SU-DHL-6 (cell line): Measurements from ENCODE around the gene CC2D1B.

Source experiments
- H2AFZ ChIP-seq: fragments of 200-600 bp; sonication (generic); 2 replicates; pipeline ENCODE4 v1.6.1; 2014; ENCODE audit warnings: low read depth, mild to moderate bottlenecking, moderate library complexity, mixed read lengths, antibody characterized with exemption, low read length; ENCODE audit not compliant: severe bottlenecking
- H3F3A ChIP-seq: fragments of 200-600 bp; shearing (Covaris generic); 2 replicates; pipeline ENCODE4 v1.6.0; 2016; ENCODE audit warnings: antibody characterized with exemption, mild to moderate bottlenecking; ENCODE audit not compliant: insufficient read depth
- H3K27ac ChIP-seq: fragments of 200-600 bp; sonication (generic); 2 replicates; pipeline ENCODE4 v1.5.1; 2016; ENCODE audit warnings: low read depth, mild to moderate bottlenecking, low read length, moderate library complexity, mixed read lengths
- H3K27me3 ChIP-seq: fragments of 200-600 bp; sonication (generic), shearing (Covaris generic); 2 replicates; pipeline ENCODE4 v1.6.0; 2014; ENCODE audit warnings: mild to moderate bottlenecking, low read length
- H3K36me3 ChIP-seq: fragments of 200-600 bp; sonication (generic); 2 replicates; pipeline ENCODE4 v1.6.1; 2014; ENCODE audit warnings: mild to moderate bottlenecking, low read length, mixed read lengths
- H3K4me2 ChIP-seq: fragments of 300-600, 200-600 bp; shearing (Covaris generic), sonication (generic); 2 replicates; pipeline ENCODE4 v1.6.0; 2014; ENCODE audit warnings: low read length, low read depth, mild to moderate bottlenecking; ENCODE audit not compliant: poor library complexity, severe bottlenecking
- H3K4me3 ChIP-seq: fragments of 200-600 bp; sonication (generic); 2 replicates; pipeline ENCODE4 v1.5.1; 2014; ENCODE audit warnings: antibody characterized with exemption, low read length, mild to moderate bottlenecking, mixed read lengths; ENCODE audit not compliant: insufficient read depth, poor library complexity, severe bottlenecking
- H3K79me2 ChIP-seq: fragments of 200-600 bp; sonication (generic); 2 replicates; pipeline ENCODE4 v1.6.1; 2014; ENCODE audit warnings: mild to moderate bottlenecking, low read length, moderate library complexity; ENCODE audit not compliant: insufficient read depth
- H3K9ac ChIP-seq: fragments of 200-600 bp; sonication (generic); 2 replicates; pipeline ENCODE4 v1.7.0; 2014; ENCODE audit warnings: mild to moderate bottlenecking, low read length
- H3K9me2 ChIP-seq: fragments of 200-600 bp; sonication (generic); replicated peaks from 2 replicates; pipeline ENCODE4 v1.6.1; 2014; ENCODE audit warnings: low read length; ENCODE audit not compliant: insufficient read depth
- H3K9me3 ChIP-seq: fragments of 200-600 bp; sonication (generic); 2 replicates; pipeline ENCODE4 v1.6.1; 2014; ENCODE audit warnings: low read length, mixed read lengths; ENCODE audit not compliant: insufficient read depth
- H4K20me1 ChIP-seq: fragments of 200-600 bp; sonication (generic); 2 replicates; pipeline ENCODE4 v1.6.1; 2014; ENCODE audit warnings: low read depth, mild to moderate bottlenecking, antibody characterized with exemption, low read length, moderate library complexity, mixed read lengths
- EZH2phosphoT487 ChIP-seq: fragments of 200-600 bp; sonication (generic), shearing (Covaris generic); conservative IDR thresholded peaks from 2 replicates; pipeline ENCODE4 v1.6.1; 2018; ENCODE audit warnings: mild to moderate bottlenecking, antibody characterized with exemption, low read length, moderate library complexity, mixed read lengths
- TF ChIP-seq, protein P1 (sequence below): fragments of 200-600 bp; sonication (generic); IDR thresholded peaks from one replicate; pipeline ENCODE4 v1.5.1; 2017; ENCODE audit warnings: antibody characterized with exemption, mild to moderate bottlenecking, low read length, moderate library complexity; ENCODE audit not compliant: insufficient read depth, poor library complexity, severe bottlenecking

Gene CC2D1B

DNA sequence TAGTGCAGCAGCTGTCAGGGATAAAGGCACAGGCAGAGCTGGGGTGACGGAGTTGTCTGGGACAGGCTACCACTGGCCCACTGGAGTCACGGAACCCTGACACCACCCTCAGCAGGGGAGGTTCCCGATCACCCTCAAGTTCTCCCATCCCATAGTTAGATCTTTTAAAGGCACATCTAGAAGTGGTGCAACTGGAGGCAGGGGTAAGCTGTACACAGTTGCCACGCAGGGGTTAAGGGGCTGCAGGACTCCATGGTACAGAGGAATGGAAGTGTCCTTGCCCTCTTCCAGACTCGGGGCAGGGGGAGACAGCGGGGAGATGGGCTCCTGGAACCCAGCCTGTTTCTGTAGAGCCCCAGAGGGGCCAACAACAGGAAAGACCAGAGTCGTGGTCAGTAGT, 13.3 kb downstream of the CC2D1B start:
- no peaks in the 10 kb centered on the region for H3F3A ChIP-seq
- no peak overlapping the region for H3K4me3 ChIP-seq
- peaks cover 4% of the 10 kb centered on the region; the same call in 1 of the 2 replicates for H3K36me3 ChIP-seq
- no peak overlapping the region for H3K4me2 ChIP-seq
- H3K79me2 ChIP-seq: no peaks in the 10 kb centered on the region
- H4K20me1 ChIP-seq: no peaks in the 10 kb centered on the region
- no peak overlapping the region for H2AFZ ChIP-seq
- no peaks in the 10 kb centered on the region for H3K9me2 ChIP-seq
- TF ChIP-seq EZH2phosphoT487: no peak
- TF ChIP-seq, protein P1, sequence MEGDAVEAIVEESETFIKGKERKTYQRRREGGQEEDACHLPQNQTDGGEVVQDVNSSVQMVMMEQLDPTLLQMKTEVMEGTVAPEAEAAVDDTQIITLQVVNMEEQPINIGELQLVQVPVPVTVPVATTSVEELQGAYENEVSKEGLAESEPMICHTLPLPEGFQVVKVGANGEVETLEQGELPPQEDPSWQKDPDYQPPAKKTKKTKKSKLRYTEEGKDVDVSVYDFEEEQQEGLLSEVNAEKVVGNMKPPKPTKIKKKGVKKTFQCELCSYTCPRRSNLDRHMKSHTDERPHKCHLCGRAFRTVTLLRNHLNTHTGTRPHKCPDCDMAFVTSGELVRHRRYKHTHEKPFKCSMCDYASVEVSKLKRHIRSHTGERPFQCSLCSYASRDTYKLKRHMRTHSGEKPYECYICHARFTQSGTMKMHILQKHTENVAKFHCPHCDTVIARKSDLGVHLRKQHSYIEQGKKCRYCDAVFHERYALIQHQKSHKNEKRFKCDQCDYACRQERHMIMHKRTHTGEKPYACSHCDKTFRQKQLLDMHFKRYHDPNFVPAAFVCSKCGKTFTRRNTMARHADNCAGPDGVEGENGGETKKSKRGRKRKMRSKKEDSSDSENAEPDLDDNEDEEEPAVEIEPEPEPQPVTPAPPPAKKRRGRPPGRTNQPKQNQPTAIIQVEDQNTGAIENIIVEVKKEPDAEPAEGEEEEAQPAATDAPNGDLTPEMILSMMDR: no peak
- H3K9ac ChIP-seq: no peak overlapping the region
- no peaks in the 10 kb centered on the region for H3K9me3 ChIP-seq
- no peak overlapping the region for H3K27ac ChIP-seq
- H3K27me3 ChIP-seq: no peaks in the 10 kb centered on the region

DNA sequence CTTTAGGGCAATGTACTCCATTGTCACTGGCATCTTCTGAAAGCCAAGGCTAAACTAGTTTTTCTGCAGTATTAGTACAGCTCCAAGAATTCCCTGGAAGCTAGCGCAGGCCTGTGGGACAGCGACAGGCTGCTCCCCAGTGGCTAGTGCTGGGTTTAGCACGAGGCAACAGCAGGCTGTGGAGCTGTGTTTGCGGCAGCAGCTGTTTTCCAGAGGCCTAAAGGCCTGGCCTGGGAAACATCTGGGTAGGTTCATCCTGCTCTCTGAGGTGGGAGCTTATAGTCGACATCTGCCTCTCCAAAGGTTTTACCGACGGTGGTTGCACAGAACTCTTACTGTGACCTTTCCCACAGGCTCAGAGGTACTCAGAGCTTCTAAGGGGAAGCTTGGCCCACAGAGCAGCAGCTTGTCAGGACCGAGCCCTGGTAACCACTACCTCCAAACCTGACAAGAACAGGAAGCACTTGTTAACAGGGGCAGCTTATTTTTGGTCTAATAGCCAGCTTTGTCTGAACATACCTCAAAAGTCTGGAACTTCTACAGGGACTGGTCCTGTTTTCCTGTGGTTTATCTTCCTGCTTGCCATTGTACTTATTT, 17.2 kb downstream of the CC2D1B start:
- Histone ChIP-seq H3K9me3 (no peaks in the 10 kb centered on the region), H3K27ac (no peak overlapping the region), H3F3A (no peaks in the 10 kb centered on the region), H2AFZ (no peak overlapping the region), H3K36me3 (peaks cover 4% of the 10 kb centered on the region; the same call in 1 of the 2 replicates), H3K9ac (no peak overlapping the region), H3K4me3 (no peak overlapping the region), H3K4me2 (no peak overlapping the region), H4K20me1 (no peaks in the 10 kb centered on the region), H3K9me2 (no peaks in the 10 kb centered on the region), H3K79me2 (no peaks in the 10 kb centered on the region), H3K27me3 (no peaks in the 10 kb centered on the region)
- TF ChIP-seq, protein P1: no peak
- TF ChIP-seq EZH2phosphoT487: no peak

DNA sequence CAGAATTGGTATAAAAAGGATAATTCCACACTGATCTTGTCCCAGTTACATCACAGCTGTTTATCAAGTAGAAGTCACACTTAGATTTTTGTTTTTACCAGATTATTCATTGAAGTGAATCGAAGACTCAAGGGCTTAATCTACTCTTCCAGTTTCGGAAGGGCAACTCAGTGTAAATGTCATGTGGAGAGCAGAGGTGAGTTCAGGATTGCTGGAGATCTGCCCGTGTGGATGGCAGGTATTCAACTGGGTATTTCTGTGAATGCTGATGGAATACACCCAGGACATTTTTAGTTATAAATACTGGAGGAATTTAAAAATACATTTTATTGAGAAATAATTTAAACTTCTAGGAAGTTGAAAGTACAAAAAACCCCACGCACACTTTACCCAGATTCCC, 19.4 kb downstream of the CC2D1B start:
- Histone ChIP-seq H3K9me3 (no peaks in the 10 kb centered on the region), H3F3A (no peaks in the 10 kb centered on the region), H3K9ac (no peak overlapping the region), H3K27me3 (no peaks in the 10 kb centered on the region), H3K36me3 (no peaks in the 10 kb centered on the region), H3K9me2 (no peaks in the 10 kb centered on the region), H3K27ac (no peak overlapping the region), H2AFZ (no peak overlapping the region), H3K4me2 (no peak overlapping the region), H4K20me1 (no peaks in the 10 kb centered on the region), H3K4me3 (no peak overlapping the region), H3K79me2 (no peaks in the 10 kb centered on the region)
- TF ChIP-seq, protein P1: no peak
- TF ChIP-seq EZH2phosphoT487: no peak
